HL-60/S4 treated with phorbol 12-myristate 13-acetate at 8.2 ng/mL for 4 days and 3 days (cell line): Measurements from ENCODE around the gene INSIG2.
"Not testable (repeated sequence)": the region's sequence is repeated elsewhere in the genome, so short reads cannot be mapped to it uniquely, and the experiment has no call there.

ENCODE experiments used
- in situ Hi-C: fragments of 300-500 bp; cut with MboI; formaldehyde crosslinking; loops from 2 replicates; pipeline ENCODE4 v1.15.0; 2022; ENCODE audit warnings: low sequenced_read_pairs

INSIG2 gene

GRCh38 chr2:118059919-118060478, 28.3 kb upstream of the INSIG2 start:
- in situ Hi-C loops = no loop called here

GRCh38 chr2:118061135-118061955, 26.9 kb upstream of the INSIG2 start:
- in situ Hi-C loops = no loop called here

DNA sequence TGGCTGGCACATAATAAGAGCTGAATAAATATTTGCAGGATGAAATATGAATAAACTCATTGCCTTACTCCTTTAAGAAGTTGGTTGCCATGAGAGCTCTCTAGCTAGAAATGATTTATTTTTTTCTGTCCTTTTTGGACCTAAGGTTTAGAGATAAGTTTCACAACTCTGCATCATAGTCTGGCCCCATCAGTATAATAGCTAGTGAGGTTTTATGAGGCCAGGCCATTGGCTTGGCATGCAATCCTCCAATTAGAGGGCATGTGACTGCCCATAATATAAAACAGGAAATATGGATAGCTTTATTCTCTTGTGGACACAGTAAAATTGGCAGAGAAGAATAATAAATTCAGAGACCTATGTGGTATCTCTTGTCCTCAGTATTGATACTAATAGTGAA, 26.2 kb upstream of the INSIG2 start:
- in situ Hi-C loops = no loop called here

DNA sequence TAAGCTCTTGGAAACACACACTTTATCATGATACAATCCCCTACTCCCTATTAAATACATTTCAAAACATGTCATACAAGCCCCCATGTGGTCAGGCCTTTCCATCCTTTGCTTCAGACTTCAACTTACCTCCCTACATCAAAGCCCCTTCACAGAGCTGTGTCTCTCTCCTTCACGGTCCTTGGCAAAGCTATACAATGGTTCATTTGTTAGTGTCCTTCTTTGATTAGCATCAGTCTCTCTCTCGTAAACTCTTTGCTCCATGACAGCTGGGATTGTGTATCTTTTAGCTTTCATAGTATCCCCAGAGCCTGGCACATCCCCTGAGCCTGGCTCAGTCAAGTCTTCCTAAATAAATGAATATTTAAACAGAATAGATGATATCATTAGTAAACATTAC, 25.6 kb upstream of the INSIG2 start:
- in situ Hi-C loops = no loop called here

DNA sequence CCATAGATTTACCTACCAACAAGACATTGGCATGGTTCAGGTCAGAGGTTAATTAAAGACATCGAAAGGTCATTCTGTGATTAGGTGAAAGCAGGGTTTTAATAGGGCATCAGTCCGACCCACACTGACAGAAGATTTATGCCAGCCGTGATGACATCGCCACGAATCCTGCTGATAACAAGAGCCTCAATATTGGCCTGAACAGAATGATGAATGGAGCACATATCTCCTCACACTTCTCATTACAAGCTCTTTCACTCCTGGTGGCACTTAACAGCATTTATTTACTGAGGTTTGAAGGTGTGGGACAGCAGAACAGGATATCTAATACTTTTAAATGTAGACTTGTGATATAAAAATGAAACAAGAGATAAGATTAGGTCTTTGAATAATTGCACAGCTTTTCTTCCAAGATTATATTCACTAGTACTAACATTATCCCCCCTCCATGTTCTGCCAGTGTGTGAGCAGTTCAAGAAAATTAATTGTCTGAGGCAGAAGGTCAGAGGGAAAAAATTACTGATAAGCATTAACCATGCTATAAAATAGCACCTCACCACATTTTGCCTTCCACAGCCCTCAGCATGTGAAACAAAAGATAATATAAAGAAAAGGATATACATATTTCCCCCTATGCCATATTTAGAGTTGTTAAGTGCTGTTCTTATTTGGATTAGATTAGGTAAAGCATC, 23.1 kb upstream of the INSIG2 start:
- in situ Hi-C loops = no loop called here

DNA sequence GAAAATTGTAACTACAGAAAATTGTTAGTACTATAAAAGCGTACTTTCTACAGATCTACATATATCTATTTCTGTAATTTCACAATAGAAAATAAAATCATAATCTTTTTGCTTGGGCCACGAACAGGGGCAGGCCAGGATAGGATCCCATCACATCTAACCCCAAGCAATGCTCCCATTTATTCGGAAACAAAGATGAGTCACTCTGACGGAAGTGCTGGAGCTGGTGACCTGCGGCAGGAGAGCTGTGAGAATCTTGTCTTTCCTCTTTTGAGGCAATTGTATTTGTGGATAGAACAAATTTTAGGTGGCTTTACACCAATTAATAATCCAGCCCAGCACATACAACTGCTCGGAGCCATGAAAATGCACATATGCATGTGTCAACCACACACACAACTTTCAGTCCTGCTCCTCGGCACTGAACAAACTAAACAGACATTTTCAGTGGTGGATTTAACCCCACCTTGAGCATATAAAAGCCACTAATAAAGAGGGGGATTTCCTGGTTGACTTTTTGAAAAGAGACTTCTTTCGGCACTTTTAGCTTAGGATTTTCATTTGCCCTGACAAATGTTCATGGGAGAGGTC, 22.3 kb upstream of the INSIG2 start:
- in situ Hi-C loops = no loop called here

GRCh38 chr2:118077636-118078247, 10.5 kb upstream of the INSIG2 start:
- in situ Hi-C loops = no loop called here

- in situ Hi-C loops = no loop called here
Measured at GRCh38 chr2:118078734-118079133, 9.5 kb upstream of the INSIG2 start.

DNA sequence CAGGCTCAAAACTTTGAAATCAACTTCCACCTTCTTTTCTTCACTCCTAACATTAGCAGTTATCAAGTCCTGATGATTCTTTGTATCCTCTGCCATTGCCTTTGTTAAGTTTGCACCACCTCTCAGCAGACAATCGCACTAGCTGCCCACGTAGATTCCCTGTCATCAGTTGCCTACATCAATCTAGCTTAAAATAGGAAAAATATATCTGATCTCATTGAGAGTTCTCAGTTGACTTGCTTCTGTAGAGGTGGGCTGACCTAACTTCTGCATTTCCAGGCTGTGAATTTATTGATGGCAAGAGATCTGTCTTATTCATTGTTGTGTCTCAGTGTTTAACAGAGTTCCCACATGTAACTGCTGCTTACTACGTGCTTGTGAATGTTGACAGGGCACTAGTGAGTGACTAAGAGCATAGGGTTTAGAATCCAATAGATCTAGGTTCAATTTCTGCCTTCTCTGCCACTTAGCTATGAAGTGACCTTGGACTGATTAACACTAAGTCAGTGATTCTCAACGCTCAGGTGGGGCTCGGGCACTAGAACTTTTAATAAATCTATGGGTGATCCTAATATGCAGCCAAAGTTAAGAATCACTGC, 3.7 kb upstream of the INSIG2 start:
- in situ Hi-C loops = no loop called here

DNA sequence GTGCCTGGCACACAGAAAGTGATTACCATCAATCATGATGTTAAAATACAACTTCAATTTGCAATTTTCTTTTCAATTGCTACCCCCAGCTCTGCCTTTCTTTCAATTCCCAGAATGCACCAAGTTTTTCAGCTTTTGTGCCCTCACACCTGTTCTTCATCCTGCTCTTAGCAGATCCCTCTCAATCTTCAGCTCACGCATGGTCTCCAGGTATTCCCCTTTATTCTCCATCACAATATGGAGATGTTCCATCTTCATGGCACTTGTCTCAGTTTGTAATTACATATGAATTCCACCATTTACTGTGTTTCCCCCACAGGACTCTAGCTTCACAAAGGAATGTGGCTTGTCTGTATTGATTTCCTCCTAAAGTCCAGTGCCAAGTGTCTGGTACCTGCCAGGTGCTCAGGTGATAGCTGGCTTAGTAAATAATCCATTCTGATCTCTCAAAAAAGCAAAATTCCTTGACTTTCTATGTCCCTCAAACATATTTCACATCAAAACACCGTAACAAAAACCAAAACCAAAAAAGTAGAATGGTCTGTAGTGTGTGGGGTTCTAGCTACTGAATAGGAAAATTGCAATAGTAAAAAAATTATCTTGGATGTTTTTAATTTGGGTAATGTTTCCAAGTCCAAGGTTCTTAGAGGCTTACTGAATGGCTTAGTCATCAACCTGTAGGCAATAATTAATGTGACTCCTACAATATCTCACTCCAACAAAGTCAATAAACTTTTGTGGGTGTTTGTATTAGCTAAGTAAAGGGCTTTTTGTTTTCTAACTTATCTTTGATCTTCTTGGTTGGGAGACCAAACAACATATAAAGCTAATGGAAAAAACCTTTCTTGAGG, 2.9 kb upstream of the INSIG2 start:
- in situ Hi-C loops = no loop called here

- in situ Hi-C loops = no loop called here
Measured at GRCh38 chr2:118086024-118086633, 2.1 kb upstream of the INSIG2 start.

DNA sequence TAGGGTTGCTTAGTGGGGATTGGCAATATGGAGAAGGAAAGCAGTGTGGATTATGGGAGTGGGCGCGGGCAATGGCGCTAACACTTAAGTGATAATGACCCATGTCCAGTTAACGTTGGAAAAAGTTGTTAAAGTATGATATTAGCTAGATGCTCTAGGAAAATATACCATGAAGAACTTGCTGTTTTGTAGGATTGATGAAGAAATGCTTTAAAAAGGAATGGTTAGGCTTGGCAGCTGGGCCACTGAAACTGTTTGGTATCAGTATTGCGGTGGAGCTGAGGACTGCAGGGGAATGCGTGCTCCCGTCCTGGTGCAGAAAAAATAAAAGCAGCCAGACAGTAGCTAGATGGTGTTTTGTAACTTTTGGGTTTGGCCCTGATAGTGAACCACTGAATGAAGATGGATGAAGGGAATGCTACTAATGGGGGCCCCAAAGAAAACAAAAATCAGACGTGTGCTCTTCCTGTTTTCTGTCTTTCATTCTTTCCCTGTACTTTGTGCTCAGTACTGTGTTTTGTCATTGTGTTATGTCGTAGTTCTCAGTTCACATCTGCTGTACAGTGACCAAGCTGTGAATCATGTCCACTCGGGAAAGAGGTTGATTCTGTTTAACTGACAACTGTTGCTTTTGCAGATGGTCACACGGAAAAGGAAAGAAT, 999 bp downstream of the INSIG2 start:
- in situ Hi-C loops = no loop called here

DNA sequence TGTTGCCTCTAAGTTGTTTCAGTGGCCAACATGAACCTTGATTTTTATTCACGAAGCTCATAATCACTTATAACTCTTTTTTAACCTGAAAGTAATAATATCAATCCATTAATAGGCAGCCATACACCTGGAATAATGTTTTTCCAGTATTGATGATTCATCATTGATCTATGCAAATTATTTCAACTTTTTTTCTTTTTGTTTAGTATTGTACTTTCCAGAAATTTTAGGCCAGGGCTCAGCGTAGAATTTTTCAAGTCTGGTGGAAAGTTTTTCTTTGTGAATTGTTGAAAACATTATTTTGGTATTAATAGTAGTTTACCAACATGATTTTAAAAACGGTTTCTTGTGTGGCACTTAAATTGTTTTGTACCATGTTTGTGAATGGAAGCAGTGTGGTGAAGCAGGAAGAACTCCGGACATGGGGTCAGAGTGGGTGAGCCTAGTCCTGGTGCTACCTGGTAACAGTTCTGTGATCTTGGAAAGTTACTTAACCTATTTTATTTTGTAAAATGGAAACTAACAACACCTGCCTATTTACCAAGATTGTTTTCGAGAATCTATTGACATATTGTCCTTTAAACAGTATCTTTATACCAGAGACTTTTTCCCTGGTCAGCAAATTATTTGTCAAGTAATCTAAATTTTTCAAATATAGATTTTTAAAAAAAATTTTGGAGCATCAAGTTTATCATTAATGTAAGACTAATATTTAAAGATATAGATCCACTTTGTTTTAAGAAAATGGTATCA, 2.3 kb downstream of the INSIG2 start:
- in situ Hi-C loops = no loop called here

- in situ Hi-C loops = no loop called here
Measured at GRCh38 chr2:118091140-118091478, 2.8 kb downstream of the INSIG2 start.

DNA sequence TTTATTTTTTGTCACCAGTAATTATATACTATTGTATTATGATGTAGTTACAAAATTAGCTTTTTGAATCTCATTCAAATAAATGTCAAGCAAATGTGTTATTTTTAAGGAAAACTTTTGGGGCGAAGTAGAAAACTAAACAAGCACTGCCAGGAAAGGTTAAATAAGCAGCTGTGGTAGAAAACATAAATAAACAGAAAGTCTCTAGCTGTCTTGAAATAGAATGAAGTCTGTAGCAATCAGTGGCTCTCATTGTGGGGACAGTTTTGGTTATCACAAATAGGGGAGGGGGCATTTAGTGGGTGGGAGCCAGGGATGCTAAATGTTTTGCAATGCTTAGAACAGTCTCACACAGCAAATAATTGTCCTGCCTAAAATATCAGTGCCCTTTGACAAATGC, 3.4 kb downstream of the INSIG2 start:
- in situ Hi-C loops = no loop called here

DNA sequence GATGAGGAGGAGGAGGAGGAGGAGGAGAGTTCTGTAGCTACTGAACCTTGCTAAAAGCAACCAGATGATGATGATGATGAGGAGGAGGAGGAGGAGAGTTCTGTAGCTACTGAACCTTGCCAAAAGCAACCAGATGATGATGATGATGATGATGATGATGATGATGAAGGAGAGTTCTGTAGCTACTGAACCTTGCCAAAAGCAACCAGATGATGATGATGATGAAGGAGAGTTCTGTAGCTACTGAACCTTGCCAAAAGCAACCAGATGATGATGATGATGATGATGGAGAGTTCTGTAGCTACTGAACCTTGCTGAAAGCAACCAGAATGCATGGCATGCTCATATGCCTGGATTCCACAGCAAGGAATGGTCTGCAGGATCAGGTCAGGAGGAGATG, 5.8 kb downstream of the INSIG2 start:
- in situ Hi-C loops = not testable (repeated sequence)

DNA sequence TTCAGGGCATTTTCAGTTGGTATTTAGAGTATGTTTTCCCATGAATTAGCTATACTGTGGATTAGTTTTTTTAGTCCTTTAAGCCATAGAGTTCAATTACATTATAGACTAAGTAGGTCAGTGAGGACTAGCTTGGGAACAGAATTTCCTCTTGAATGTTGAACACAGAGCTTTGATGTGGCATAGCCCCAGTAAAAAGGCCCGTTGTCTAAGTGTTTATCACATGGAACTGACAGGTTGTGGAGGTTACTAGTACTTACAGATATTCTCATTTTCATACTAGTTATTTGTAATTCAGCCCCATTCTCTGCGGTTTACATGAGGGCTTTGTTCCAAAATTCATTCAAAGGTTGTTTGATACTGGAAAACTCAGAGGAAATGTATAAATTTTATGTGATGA, 6.2 kb downstream of the INSIG2 start:
- in situ Hi-C loops = no loop called here

DNA sequence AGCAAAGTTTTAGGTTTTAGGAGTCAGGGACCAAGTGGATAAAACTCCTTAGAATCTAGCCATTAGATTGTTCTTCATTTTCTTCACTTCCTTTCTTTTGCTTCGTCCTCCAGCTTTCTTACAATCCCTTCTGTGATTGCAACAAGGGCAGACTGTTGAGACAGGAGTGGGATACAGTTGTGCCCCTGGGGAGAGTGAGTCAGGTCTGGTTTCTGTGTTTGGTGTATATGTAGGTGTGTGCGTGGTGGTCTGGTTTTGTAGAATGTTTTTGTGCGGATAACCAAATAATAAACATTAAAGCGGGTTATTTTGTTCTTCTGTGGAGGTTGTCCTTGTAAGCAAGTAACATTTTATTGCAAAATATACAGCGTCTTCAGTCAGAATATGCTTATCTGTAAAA, 7.3 kb downstream of the INSIG2 start:
- in situ Hi-C loops = no loop called here

- in situ Hi-C loops = no loop called here
Measured at GRCh38 chr2:118097657-118098056, 9.4 kb downstream of the INSIG2 start.
